DMS79 treated with DMSO at 0.1 percent for 48 hours (cell line): ENCODE data around the gene ZNF665.
"Not testable (repeated sequence)": the region's sequence is repeated elsewhere in the genome, so short reads cannot be mapped to it uniquely, and the experiment has no call there.

Source experiments
- DNase-seq: peaks from one replicate; lab custom pipeline; 2025; lab: John Stamatoyannopoulos, UW

ZNF665 gene

DNA sequence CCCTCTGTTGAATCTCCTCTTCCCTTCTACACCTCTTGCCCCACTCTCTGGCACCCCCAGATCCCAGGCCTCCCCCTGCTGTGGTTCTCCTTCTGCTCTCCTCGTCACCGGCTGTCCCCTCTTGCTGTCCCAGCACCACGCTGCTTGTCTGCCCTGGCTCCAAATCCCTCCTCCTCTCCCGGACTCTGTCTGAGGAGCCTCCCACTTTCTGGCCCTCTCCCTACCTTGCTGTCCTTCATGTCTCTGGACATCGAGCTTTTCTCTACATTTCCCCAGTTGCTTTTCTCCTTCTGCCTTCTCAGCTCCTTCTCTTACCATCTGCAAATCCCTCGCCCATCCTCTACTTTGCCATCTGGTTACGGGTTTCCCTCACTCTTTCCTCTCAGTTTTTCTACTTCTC, 35.5 kb downstream of the ZNF665 start:
- DNase-seq: peak; percentile 25

DNA sequence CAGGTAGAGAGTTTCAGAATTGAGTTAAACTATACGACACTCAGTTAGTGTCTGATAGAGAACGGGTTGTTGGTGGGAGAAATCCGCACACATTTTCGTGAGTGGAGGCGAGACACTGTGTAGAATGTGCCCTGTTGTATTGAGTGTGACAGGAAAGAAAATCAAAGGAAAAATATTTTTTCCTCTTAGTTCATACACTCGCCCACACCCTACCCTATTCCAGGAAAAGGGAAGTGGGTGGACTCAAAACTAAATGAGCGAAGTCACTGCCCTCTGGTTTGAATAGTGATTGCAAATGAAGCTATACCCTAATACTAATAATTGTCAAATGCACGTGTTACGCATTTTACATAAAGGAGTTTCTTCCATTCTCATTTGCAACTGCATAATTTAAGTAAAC, 36.3 kb downstream of the ZNF665 start:
- no peak for DNase-seq

DNA sequence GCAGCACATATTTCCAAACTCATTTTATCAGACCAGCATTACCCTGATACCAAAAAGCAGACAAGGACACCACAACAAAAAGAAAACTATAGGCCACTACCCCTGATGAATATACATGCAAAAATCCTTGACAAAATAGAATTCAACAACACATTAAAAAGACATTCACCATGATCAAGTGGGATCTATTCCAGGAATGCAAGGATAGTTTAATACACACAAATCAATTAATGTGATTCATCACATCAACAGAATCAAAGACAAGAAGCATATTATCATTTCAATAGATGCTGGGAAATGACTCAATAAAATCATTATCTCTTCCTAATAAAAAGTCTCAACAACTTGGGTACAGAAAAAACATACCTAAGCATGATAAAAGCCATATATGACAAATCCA, 45.5 kb downstream of the ZNF665 start:
- DNase-seq: no peak

DNA sequence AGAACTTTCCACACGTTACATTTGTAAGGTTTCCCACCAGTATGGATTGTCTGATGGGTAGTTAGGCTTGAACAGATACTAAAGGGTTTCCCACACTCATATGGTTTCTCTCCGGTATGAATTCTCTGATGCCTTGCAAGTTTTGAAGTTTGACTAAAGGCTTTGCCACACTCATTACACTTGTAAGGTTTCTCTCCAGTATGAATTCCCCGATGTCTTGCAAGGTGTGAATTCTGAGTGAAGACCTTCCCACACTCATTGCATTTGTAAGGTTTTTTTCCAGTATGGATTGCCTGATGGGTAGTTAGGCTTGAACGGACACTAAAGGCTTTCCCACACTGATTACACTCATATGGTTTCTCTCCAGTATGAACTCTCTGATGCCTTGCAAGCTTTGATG, 52.8 kb downstream of the ZNF665 start:
- DNase-seq: no peak

DNA sequence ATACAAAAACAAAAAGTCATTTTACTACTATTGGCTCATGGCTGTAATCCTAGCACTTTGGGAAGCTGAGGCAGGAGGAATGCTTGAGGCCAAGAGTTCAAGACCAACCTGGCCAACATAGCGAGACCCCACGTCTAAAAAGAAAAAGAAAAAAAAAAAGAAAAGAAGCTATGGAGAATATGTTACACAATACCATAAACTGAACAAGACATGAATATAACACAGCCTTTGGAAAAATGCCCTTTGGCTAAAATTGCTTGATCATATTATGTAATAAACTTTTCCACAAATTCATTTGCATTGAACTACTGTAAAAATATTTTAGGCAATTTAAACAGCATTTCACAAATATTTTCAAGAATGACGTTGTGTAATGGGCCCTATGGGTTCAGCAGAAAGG, 56.7 kb downstream of the ZNF665 start:
- DNase-seq: no peak

DNA sequence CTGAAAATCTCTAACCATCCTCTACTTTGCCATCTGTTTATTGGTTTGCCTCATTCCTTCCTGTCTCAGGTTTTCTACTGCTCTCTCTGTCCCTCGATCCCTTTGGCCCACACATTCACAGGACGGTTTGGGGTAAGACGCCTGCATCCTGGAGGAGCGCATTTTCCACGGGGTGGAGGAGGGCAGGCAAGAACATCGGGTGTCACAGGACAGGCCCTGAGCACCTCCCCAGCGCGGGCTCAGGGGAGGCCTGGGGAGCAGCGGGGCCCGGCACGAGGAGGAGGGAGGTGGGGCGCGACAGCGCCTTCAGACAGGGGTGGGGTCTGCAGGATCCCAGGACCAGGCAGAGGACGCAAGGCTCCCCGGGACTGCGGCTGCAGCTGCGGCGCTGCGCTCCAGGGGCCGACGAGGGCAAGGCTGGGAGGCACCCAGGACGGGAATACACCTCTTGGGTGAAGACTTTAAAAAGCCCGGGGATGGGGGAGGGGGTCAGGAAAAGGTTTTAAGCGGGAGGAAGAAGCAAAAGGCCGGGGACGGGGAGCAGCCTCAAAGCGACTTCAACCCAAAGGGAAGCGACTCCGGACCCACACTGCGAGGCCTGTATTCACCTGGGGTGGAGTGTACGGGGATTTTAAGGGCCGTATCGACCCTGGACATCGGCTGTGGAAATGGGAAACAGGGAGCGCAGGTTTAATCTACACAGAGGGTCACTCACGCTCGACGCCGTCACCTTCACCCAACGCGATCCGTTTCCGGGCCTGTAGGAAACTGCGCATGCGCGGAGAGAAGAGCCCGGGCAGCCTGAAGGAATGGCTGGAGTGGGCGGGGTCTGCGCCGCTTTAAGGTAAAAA, 60.8 kb downstream of the ZNF665 start, which contains the start of gene ZNF415:
TSS of gene ZNF415 (minus strand) at position 770 of the 851 bp plus-strand sequence. CDS start 10,234 bp downstream, outside the sequence.
- peak; percentile 90 for DNase-seq

DNA sequence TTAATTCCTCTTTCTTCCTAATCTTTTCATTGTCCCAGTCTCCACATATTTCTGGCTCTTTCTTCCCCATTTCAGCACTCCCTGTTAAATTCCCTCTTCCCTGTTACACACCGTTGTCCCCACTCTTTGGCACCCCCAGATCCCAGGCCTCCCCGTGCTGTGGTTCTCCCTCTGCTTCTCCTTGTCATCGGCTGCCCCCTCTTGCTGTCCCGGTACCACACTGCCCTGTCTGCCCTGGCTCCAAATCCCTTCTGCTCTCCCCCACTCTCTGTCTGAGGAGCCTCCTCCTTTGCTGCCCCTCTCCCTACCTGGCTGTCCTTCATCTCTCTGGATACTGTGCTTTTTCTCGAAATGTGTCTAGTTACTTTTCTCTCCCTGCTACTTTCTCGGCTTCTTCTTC, 61.4 kb downstream of the ZNF665 start:
- no peak for DNase-seq

DNA sequence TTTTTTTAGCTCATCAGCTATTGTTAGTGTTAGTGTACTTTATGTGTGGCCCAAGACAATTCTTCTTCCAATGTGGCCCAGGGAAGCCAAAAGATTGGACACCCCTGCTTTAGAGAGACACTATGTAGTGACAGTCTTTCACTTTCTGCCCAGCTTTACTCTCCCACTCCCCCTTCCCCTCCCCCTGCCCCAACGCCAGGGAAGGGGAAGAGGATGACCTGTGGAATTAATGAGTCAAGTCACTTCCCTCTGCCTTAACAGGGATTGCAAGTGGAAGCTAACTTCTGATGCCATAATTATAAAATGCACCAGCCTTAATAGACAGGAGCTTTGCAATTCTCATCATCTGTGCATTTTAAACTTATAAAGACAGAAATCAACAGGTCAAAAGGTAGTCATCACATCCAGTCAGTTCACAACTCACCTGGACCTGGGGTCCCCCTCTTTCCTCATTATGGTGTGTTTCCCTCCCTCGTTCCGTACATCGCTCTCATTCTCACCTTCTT, 62.0 kb downstream of the ZNF665 start:
- DNase-seq: no peak

DNA sequence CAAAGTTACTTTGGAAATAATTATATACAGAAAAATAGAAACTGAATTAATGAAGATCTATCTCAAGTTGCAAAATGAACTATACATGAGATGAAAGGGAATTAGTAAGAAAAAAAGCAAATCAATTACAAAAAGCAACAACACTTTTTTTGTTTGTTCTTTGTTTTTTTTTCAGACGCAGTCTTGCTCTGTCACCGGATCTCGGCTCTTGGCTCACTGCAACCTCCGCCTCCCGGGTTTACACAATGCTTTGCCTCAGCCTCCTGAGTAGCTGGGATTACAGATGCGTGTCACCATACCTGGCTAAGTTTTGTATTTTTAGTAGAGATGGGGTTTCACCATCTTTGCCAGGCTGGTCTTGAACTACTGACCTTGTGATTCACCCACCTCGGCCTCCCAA, 62.7 kb downstream of the ZNF665 start:
- DNase-seq: no peak

DNA sequence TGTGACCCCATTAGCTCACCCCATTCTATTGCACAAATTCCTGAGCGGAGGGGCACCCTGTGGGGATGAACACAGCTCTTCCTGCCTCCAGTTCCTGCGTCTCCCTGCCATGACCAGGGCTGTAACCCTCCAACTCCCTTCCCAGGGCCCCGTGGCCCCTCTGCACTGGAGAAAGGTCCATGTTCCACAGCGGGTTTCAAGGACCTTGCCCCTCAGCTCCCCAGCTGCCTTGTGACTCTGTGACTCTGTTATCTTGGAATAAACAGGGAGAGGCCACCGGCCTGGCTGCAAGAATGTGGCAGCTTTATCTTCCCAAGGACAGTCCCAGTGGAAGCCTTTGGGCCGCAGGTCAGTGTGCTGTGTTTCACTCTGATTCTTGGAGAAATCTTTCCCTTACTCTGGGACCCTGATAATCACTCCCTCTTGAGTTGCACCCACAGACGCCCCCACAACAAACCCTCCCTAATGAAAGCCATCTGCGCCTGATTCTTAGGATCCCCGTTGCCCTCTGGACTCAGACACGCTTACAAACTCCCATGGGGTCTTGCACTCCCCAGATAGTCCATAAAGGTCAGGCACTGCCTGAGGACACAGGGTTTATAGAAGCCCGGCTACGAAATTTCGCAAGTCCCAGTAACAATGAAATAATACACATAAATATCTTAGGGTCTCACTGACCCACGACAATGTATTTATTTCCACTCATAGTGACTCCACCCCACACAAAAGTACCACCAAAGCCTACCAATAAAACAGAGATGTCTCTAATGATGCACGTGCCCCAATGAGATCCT, 66.2 kb downstream of the ZNF665 start:
- not testable (repeated sequence) for DNase-seq

DNA sequence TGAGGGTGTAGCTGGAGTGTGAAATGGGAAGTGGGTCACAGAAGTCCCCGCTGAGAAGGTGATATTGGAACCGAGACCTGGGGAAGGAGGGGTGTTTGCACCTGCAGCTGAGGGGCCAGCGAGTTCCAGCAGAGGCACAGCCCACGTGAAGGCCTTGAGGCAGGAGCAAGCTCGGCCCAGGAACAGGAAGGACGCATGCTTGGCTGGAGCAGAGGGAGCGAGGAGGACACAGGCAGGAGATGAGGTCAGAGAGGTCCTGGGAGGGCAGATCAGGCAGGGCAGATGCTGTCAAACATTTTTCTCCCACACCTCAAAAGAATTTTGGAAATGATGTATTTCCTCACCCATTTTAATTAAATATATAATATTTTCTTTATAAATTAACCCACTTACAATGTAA, 69.8 kb downstream of the ZNF665 start:
- DNase-seq: no peak
